ENCODE measurements around the gene SDCBP2.

SDCBP2 gene

GRCh38 chr20:1322511-1323245 is 6.3 kb downstream of the SDCBP2 start:
- FAIRE-seq (no peak), DNase-seq (ENCODE audit: insufficient read length, low spot score) (no peak)
- no peak for TF ChIP-seq CTCF (IDR thresholded peaks at IDR 0.05; ENCODE audit: insufficient read depth, missing control alignments)

DNA sequence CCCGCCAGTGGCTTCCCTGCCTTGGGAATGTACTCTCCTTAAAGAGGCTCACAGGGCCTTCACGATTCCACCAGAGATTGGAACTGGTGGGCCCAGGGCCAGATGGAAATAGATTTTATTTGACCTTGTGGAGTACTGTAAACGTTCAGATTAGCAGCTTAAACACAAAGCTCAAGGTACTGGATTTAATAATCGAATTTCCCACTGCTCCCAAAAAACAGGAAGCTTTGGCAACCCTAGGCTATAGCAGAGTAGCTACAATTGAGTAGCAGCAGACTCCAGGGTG is 7.3 kb downstream of the SDCBP2 start:
- TF ChIP-seq CTCF (IDR thresholded peaks at IDR 0.05; ENCODE audit: insufficient read depth, missing control alignments), result no peak
- DNase-seq (ENCODE audit: insufficient read length, low spot score) (no peak), FAIRE-seq (no peak)

GRCh38 chr20:1320902-1321653 is 7.9 kb downstream of the SDCBP2 start:
- TF ChIP-seq CTCF (IDR thresholded peaks at IDR 0.05; ENCODE audit: insufficient read depth, missing control alignments), result no peak
- DNase-seq (ENCODE audit: insufficient read length, low spot score) (no peak), FAIRE-seq (no peak)

- FAIRE-seq, result no peak
- no peak for TF ChIP-seq CTCF (IDR thresholded peaks at IDR 0.05; ENCODE audit: insufficient read depth, missing control alignments)
Measured at GRCh38 chr20:1320016-1320415, 8.9 kb downstream of the SDCBP2 start.

DNA sequence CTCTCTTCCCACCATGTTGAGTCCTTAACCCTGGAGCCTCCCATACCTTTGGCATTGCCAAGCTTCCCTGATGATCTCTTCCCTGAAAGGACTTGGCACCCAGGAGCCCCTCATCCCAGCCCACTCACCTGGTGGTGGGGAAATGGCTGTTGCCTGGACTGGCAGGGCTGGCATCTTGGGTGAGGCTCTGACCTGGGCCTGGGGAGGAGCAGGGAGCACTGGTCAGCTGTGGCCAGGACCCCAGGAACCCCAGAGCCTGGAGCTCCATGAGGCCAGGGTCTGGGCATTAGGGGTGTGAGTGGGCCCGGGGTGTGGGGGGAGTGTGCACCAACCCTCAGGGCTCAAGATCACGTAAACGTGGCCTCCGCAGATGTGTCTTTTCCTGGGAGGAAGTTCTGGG is 9.5 kb downstream of the SDCBP2 start:
- no peak for FAIRE-seq
- no peak for DNase-seq (ENCODE audit: insufficient read length, low spot score)
- no peak for TF ChIP-seq CTCF (IDR thresholded peaks at IDR 0.05; ENCODE audit: insufficient read depth, missing control alignments)

More at GRCh38 chr20:1320016-1320415, 8.9 kb downstream of the SDCBP2 start:
- DNase-seq (ENCODE audit: insufficient read length, low spot score), result no peak

GRCh38 chr20:1319051-1319450 is 9.9 kb downstream of the SDCBP2 start:
- FAIRE-seq (no peak), DNase-seq (ENCODE audit: insufficient read length, low spot score) (no peak)
- no peak for TF ChIP-seq CTCF (IDR thresholded peaks at IDR 0.05; ENCODE audit: insufficient read depth, missing control alignments)
